Neural progenitor cell (in vitro differentiated cells): ENCODE data around the gene ARF6.

Experiments
- CTCF ChIP-seq: fragments of 200-600 bp; sonication (generic); IDR thresholded peaks from 2 replicates; pipeline ENCODE4 v1.5.1; 2017; ENCODE audit warnings: antibody characterized with exemption, mild to moderate bottlenecking
- EZH2phosphoT487 ChIP-seq: fragments of 200-600 bp; sonication (generic); IDR thresholded peaks from 2 replicates; pipeline ENCODE4 v1.6.1; 2017; ENCODE audit warnings: antibody characterized with exemption

GRCh38 chr14:49933128-49933527 is 40.2 kb downstream of the ARF6 start:
- TF ChIP-seq CTCF (no peak), EZH2phosphoT487 (no peak)
